Islet of Langerhans (tissue), 1 donor: ENCODE results near the gene OTUD4.
"Not testable (repeated sequence)": the region's sequence is repeated elsewhere in the genome, so short reads cannot be mapped to it uniquely, and the experiment has no call there.

ENCODE experiments used
- FAIRE-seq: peaks from one replicate; lab custom pipeline; 2011; peaks lifted over from hg19 to GRCh38; lab: Jason Lieb, UNC

The OTUD4 gene

GRCh38 chr4:145180298-145181090 lies at the start of gene OTUD4:
OTUD4 (minus strand) TSS chr4:145180589; CDS start chr4:145179973, 616 bp downstream.
- FAIRE-seq = peak; percentile 13

GRCh38 chr4:145223228-145223627 lies 42.8 kb upstream of the OTUD4 start:
- FAIRE-seq = not testable (repeated sequence)

GRCh38 chr4:145221529-145221928 lies 41.1 kb upstream of the OTUD4 start:
- peak; percentile 84 for FAIRE-seq

- FAIRE-seq = no peak
Observed at GRCh38 chr4:145219090-145219489, 38.7 kb upstream of the OTUD4 start.

GRCh38 chr4:145218251-145218650 lies 37.9 kb upstream of the OTUD4 start:
- no peak for FAIRE-seq

GRCh38 chr4:145217349-145217748 lies 37.0 kb upstream of the OTUD4 start:
- FAIRE-seq = no peak

GRCh38 chr4:145216535-145216934 lies 36.1 kb upstream of the OTUD4 start:
- FAIRE-seq = peak; percentile 91

GRCh38 chr4:145213245-145213644 lies 32.9 kb upstream of the OTUD4 start:
- no peak for FAIRE-seq

- FAIRE-seq = no peak
Observed at GRCh38 chr4:145207934-145208333, 27.5 kb upstream of the OTUD4 start.

GRCh38 chr4:145203410-145203809 lies 23.0 kb upstream of the OTUD4 start:
- peak; percentile 60 for FAIRE-seq

GRCh38 chr4:145200366-145200765 lies 20.0 kb upstream of the OTUD4 start:
- no peak for FAIRE-seq

- no peak for FAIRE-seq
Observed at GRCh38 chr4:145199051-145199716, 18.8 kb upstream of the OTUD4 start.

- no peak for FAIRE-seq
Observed at GRCh38 chr4:145196747-145197146, 16.4 kb upstream of the OTUD4 start.

GRCh38 chr4:145195167-145195952 lies 15.0 kb upstream of the OTUD4 start:
- peak; percentile 45 for FAIRE-seq

- FAIRE-seq = no peak
Observed at GRCh38 chr4:145189981-145190380, 9.6 kb upstream of the OTUD4 start.

- no peak for FAIRE-seq
Observed at GRCh38 chr4:145186729-145187128, 6.3 kb upstream of the OTUD4 start.

GRCh38 chr4:145183581-145183980 lies 3.2 kb upstream of the OTUD4 start:
- no peak for FAIRE-seq

- FAIRE-seq = no peak
Observed at GRCh38 chr4:145183023-145183422, 2.6 kb upstream of the OTUD4 start.

- no peak for FAIRE-seq
Observed at GRCh38 chr4:145182222-145182621, 1.8 kb upstream of the OTUD4 start.

GRCh38 chr4:145181091-145181501 lies 707 bp upstream of the OTUD4 start:
- FAIRE-seq = no peak

- FAIRE-seq = not testable (repeated sequence)
Observed at GRCh38 chr4:145179861-145180297, 510 bp downstream of the OTUD4 start.

- no peak for FAIRE-seq
Observed at GRCh38 chr4:145179281-145179860, 1.0 kb downstream of the OTUD4 start.
